Activated CD8-positive, alpha-beta memory T cell treated with anti-CD3 and anti-CD28 coated beads for 36 hours (primary cell): ENCODE measurements around the gene ARHGAP21. TPM values are rescaled to one million over a fixed set of nuclear protein-coding genes. Genes with fewer than 3 reads are reported as not detected.

ENCODE experiments used
- CTCF ChIA-PET: fragments of 350-600 bp; sonication (Branson Sonifier 250); formaldehyde crosslinking; loops from one replicate; lab custom pipeline; 2021; ENCODE audit warnings: antibody characterized with exemption; lab: Charles Lee
- POLR2A ChIA-PET: fragments of 350-600 bp; sonication (Branson Sonifier 250); formaldehyde crosslinking; loops from one replicate; lab custom pipeline; 2021; ENCODE audit warnings: antibody characterized with exemption; lab: Charles Lee
- total RNA-seq, 2 experiments: library from RNA; stranded (reverse); gene quantifications; one replicate each; pipeline ENCODE4 v1.2.3, GENCODE V29; 2021

The ARHGAP21 gene
- total RNA-seq, 2 experiments from 2014 or later = 31.7 to 34.3 TPM

- POLR2A ChIA-PET = no interaction called here
- CTCF ChIA-PET = interaction anchor here (0.5 to 1.0 kb wide), 5 partner anchors 10 to 492 kb away, joined by 3 read pairs; no protein-coding TSS in a partner anchor
These were observed 166.6 kb downstream of the ARHGAP21 start for GRCh38 chr10:24556750-24557742.

- ChIA-PET CTCF (interaction anchor here (0.6 kb wide), 1 partner anchor 197 kb away, joined by 3 read pairs; no protein-coding TSS in a partner anchor), POLR2A (no interaction called here)
These were observed 167.4 kb downstream of the ARHGAP21 start for GRCh38 chr10:24556126-24556749.

- ChIA-PET CTCF (no interaction called here), POLR2A (no interaction called here)
These were observed 169.7 kb downstream of the ARHGAP21 start for GRCh38 chr10:24554036-24554435.

- CTCF ChIA-PET = no interaction called here
- POLR2A ChIA-PET = no interaction called here
These were observed 170.6 kb downstream of the ARHGAP21 start for GRCh38 chr10:24553051-24553612.

- ChIA-PET CTCF (interaction anchor here (0.5 kb wide), 1 partner anchor 648 kb away, joined by 5 read pairs; no protein-coding TSS in a partner anchor), POLR2A (no interaction called here)
These were observed 171.2 kb downstream of the ARHGAP21 start for GRCh38 chr10:24552346-24553016.

GRCh38 chr10:24551161-24551560, 172.5 kb downstream of the ARHGAP21 start:
- POLR2A ChIA-PET = no interaction called here
- CTCF ChIA-PET = no interaction called here

GRCh38 chr10:24550680-24551079, 173.0 kb downstream of the ARHGAP21 start:
- ChIA-PET POLR2A (no interaction called here), CTCF (no interaction called here)

- POLR2A ChIA-PET = no interaction called here
These were observed 178.1 kb downstream of the ARHGAP21 start for GRCh38 chr10:24545585-24545984.

GRCh38 chr10:24544776-24545175, 178.9 kb downstream of the ARHGAP21 start:
- ChIA-PET POLR2A (no interaction called here), CTCF (no interaction called here)

More at GRCh38 chr10:24545585-24545984, 178.1 kb downstream of the ARHGAP21 start:
- CTCF ChIA-PET = no interaction called here

GRCh38 chr10:24542314-24543270, 181.1 kb downstream of the ARHGAP21 start:
- CTCF ChIA-PET = no interaction called here
- POLR2A ChIA-PET = no interaction called here

GRCh38 chr10:24541239-24541753, 182.4 kb downstream of the ARHGAP21 start:
- POLR2A ChIA-PET = no interaction called here
- CTCF ChIA-PET = no interaction called here

GRCh38 chr10:24536636-24537035, 187.1 kb downstream of the ARHGAP21 start:
- ChIA-PET CTCF (no interaction called here), POLR2A (no interaction called here)

- POLR2A ChIA-PET = interaction anchor here (0.7 kb wide), 1 partner anchor 1810 kb away, joined by 6 read pairs; no protein-coding TSS in a partner anchor
These were observed 189.7 kb downstream of the ARHGAP21 start for GRCh38 chr10:24533981-24534380.

More at GRCh38 chr10:24533981-24534380, 189.7 kb downstream of the ARHGAP21 start:
- CTCF ChIA-PET = no interaction called here

Other genes with a start within 250 kb of the ARHGAP21 start
- gene PRTFDC1, start 228.7 kb upstream of the ARHGAP21 start, total RNA-seq = 1 to 10 TPM; 1.7 to 2.4 TPM